Measurements from ENCODE around the gene RAB6C.
"Not testable (repeated sequence)": the region's sequence is repeated elsewhere in the genome, so short reads cannot be mapped to it uniquely, and the experiment has no call there.

RAB6C gene

GRCh38 chr2:129979629-129980155 is at the start of gene RAB6C:
Gene RAB6C, plus strand, starts transcription at chr2:129979666. Its CDS starts 450 bp downstream, at chr2:129980116.
- DNase-seq, result not testable (repeated sequence)

DNA sequence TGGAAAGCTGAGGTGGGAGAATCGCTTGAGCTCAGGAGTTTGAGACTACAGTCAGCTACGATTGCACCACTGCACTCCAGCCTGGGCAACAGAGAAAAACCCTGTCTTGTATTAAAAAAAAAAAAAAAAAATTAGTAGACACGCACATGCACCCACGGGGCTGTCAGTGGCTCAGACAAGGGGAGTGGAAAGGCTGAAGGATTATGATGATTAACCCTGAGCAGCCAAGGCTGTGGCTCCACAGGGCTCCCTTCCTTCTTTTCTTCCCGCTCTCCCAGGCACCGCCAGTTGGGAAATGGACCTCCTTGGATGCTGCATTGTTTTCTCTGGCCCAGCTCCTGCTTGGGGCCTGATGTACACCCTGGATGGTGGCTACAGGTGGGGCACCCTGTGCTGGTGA is 49.0 kb upstream of the RAB6C start:
- no peak for DNase-seq

DNA sequence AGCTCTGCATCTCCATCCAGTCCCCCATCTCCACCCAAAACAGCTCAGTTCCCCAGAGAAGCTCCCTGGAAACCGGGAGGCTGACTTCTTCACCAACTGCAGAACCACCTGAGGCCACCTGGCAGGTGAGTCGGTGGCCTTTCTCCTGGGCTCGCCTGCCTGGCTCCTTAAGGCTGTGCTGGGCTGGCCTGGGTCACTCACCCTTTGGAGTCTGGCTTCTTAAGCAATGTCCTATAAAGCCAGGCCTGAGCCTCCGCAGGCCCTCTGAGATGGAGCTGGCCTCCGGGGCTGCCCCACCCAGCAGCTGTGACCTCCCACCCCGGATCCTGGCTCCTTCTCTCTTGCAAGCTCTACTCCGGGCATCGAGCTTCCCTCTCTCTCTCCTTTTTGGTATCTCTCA is 46.1 kb upstream of the RAB6C start:
- DNase-seq, result not testable (repeated sequence)

- no peak for DNase-seq
These were observed 45.2 kb upstream of the RAB6C start for GRCh38 chr2:129934044-129934822.

DNA sequence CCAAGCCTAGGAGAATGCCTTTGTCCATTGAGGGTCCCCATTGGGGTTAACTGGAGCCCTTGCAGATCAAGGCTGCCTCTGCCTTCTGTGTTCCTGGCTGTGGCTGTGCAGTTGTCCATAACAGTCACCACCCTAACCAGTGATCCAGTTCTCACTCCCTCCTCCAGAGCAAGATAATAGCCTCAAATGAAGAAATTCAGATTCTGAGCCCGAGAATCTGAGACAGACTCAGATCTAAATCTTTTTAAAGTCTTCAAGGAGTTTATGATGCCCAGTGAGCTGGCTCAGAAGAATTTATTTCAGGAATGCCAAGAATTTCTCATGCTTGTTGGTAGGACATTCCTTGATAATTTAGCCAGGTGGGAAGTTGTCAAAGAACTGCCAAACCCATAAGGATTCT is 44.3 kb upstream of the RAB6C start:
- no peak for DNase-seq

DNA sequence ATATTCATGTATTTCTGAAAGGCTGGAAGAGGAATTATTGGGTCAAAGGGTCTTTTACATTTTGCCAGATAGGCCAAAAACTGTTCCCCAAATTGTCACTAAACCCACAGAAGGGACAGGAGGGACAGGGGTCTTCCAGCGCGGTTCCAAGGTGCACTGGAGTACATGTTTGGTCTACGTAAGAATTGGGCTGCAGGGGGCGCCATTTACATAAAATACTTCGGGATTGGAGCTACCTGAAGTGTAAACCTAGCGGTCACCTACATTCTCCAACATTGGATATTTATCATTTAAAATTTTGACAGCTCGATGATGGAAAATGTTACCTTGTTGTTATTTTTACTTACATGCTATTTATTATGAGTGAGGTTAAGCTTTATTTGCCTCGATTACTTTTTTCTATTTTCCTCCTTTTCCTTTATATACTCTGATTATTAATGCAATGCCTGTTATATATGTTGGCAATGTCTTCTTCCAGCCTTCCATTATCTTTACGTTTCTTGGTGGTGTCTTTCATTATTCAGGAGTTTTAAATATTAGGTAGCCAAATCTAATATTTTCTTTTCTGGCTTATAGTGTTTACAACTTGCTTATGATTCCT is 43.0 kb upstream of the RAB6C start:
- no peak for DNase-seq

GRCh38 chr2:129938850-129939471 is 40.5 kb upstream of the RAB6C start:
- DNase-seq, result not testable (repeated sequence)

DNA sequence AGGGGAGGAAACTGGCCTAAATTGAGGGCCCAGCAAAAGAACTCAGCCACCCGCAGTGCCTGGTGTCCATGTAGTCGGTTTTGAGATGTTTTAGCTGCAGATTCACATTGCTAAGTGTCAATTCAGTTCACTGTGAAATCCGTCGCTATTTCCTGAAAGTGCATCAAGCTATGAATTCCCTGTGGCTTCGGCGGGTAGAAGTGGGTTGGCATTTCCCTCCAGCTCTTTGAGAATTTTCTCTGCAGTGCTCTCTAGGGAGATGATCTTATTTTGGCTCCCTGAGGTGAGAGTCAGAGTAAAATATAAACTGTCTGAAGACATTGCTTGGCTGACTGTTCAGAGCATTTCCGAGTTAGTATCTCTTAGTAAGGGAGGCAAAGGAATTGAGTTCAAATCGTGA is 36.0 kb upstream of the RAB6C start:
- not testable (repeated sequence) for DNase-seq

DNA sequence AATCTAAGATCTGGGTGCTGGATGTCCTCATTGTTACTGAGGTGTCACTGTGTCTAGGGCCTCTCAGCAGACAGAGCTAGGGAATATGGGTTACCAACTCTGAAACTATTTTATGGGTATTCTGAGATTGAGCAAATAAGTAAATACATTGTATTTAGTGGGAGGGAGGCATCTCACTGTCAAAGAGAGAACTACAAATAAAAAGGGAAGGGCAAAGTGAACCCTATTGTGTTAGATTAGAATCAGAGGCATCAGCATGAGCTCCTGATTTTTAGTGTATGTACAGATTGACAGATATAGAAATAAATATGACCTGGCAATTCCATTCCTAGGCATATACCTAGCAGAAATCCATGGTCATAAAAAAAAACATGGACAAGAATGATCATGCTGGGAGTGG is 33.9 kb upstream of the RAB6C start:
- DNase-seq, result no peak

- not testable (repeated sequence) for DNase-seq
These were observed 31.8 kb upstream of the RAB6C start for GRCh38 chr2:129947712-129948111.

DNA sequence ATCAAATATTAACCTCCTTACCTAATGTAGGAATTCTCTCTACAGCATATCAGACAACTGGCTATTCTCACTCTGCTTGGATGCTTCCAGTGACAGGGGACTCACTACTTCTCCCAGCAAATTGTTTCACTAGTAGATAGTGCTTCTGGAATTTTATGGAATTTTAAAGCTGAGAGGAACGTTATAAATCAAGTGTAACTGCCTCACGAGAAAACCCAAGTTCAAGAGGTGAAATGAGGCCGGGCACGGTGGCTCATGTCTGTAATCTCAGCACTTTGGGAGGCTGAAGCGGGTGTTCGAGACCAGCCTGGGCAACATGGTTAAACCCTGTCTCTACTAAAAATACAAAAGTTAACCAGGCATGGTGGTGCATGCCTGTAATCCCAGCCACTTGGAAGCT is 23.3 kb upstream of the RAB6C start:
- DNase-seq, result not testable (repeated sequence)

GRCh38 chr2:129957891-129958290 is 21.6 kb upstream of the RAB6C start:
- no peak for DNase-seq

- DNase-seq, result not testable (repeated sequence)
These were observed 20.7 kb upstream of the RAB6C start for GRCh38 chr2:129958736-129959135.

DNA sequence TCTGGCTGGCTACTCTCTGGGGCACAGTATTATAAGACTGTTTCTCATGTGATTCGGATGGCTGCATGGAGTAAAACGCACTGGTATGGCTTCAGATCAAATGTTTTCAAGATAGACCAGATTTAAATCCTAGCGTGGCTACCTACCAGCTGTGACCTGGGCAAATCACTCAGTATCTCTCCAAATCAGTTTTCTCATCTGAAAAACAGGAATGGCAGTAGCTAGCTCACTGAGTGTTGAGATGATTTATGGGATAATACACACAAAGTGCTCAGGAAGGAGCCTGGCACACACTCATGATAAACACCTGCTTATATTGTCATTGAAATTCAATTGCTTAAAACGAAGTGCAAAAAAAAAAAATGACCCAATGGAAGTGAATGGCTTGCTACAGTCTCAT is 10.9 kb upstream of the RAB6C start:
- not testable (repeated sequence) for DNase-seq

GRCh38 chr2:129975016-129975774 is 4.3 kb upstream of the RAB6C start:
- no peak for DNase-seq

GRCh38 chr2:129976969-129977368 is 2.5 kb upstream of the RAB6C start:
- DNase-seq, result not testable (repeated sequence)

GRCh38 chr2:129977986-129978385 is 1.5 kb upstream of the RAB6C start:
- no peak for DNase-seq

DNA sequence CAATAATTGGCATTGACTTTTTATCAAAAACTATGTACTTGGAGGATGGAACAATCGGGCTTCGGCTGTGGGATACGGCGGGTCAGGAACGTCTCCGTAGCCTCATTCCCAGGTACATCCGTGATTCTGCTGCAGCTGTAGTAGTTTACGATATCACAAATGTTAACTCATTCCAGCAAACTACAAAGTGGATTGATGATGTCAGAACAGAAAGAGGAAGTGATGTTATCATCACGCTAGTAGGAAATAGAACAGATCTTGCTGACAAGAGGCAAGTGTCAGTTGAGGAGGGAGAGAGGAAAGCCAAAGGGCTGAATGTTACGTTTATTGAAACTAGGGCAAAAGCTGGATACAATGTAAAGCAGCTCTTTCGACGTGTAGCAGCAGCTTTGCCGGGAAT is 780 bp downstream of the RAB6C start:
- DNase-seq, result not testable (repeated sequence)

DNA sequence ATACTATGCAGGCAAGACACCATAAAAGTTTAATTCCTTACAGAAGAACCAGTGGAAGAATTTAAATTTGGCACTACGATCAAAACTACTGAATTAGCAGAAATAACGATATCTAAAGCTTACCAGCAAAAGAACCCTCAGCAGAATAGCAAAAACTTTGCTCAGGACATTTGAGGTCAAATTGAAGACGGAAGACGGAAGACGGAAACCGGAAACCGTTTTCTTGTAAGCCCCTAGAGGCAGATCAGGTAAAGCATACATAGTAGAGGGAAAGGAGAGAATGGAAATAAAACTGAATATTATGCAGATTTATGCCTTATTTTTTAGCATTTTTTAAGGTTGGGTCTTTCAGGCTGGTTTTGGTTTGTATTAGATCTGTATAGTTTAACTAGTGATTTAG is 2.2 kb downstream of the RAB6C start:
- not testable (repeated sequence) for DNase-seq

DNA sequence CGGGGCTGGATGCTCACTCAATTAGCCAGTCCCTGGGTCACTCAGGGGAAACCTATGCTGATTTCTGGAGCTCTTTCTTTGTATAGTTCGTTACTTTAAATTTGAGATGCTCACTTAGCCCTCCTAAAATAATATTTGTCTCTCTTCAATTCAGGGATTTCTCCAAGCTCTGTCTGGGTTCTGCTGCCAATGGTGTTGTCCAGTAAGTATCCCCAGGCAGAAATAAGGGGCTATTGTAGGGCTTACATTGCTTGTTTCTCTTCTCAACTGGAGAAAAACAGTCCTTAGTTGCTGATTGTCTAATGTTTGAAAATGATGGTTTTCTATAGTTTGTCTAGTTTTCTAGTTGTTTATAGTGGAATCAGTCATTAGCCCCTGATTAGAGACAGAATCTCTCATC is 5.0 kb downstream of the RAB6C start:
- DNase-seq, result no peak

DNA sequence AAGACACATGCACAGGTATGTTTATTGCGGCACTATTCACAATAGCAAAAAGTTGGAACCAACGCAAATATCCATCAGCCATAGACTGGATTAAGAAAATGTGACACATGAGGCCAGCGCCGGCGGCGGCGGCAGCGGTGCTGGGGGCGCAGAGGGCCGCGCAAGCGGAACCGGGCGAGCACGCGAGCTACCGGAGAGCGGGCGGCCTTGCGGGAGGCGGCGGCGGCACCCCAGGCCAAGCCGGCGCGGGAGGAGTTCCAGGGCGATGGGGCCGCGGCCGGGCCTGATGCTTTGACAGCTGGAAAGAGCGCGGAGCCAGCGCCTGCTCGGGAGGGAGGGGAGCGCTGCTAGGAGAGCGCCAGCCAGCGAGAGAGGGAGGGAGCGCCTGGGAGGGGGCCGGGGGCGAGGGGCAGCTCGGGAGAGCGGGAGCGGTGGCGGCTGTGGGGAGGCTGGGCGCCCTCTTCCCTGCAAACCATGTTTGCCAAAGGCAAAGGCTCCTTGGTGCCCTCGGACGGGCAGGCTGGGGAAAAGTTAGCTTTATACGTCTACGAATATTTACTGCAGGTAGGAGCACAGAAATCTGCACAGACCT is 13.0 kb downstream of the RAB6C start:
- not testable (repeated sequence) for DNase-seq

- DNase-seq, result not testable (repeated sequence)
These were observed 13.7 kb downstream of the RAB6C start for GRCh38 chr2:129993151-129993550.

Measured in CD4-positive, alpha-beta T cell treated with Interleukin-17A for 1 hour (primary cell).